Heart left ventricle (tissue), 13 donors: ENCODE measurements around the gene MLIP.

Experiments used
- POLR2A ChIP-seq, 2 donors: fragments of 450-650 bp; IDR thresholded peaks; one replicate each; pipeline ENCODE4 v1.6.1; 2017; ENCODE audit warnings: antibody characterized with exemption in 2 of 2, mild to moderate bottlenecking in 2 of 2, moderate library complexity in 2 of 2
- TF ChIP-seq, protein P1 (sequence below), 12 donors: fragments of 200-600 bp; sonication (generic) in 4 of 12; IDR thresholded peaks; one replicate each; pipeline versions ENCODE4 v1.5.0 to v1.8.0; 2018 to 2022; ENCODE audit warnings: antibody characterized with exemption in 12 of 12, mild to moderate bottlenecking in 5 of 12
- donor health status: ischemic (EF 13 %, LVEDD 7.1; RV severe dilation, severe dysfunction).
- donor health status: DM: no; HTN: yes; CAD: no.
- donor health status: DM: no; HTN: no; CAD: no.
- donor health status: ischemic (EF 25% LVEDD 6.9; RV normal size, moderate dysfunction).
- donor health status: ischemic (EF 25% LVEDD 5.7; RV mildly dilated, moderate dysfunction).
- donor health status: ischemic (EF 35%, LVEDD 5.7; RV mildly dilated, moderate dysfunction).
- donor health status: nonischemic (EF 11% LVEDD 7.7; RV severe dilation, severe dysfunction).
- donor health status: DM: yes; HTN: yes; CAD: no.
- donor health status: PGD.
- donor health status: ischemic (EF 29% LVEDD 5.4; RV normal size, mild dysfunction).
- donor health status: nonischemic (EF 23%, LVEDD 6.1; RV moderate dilation, normal function).

DNA sequence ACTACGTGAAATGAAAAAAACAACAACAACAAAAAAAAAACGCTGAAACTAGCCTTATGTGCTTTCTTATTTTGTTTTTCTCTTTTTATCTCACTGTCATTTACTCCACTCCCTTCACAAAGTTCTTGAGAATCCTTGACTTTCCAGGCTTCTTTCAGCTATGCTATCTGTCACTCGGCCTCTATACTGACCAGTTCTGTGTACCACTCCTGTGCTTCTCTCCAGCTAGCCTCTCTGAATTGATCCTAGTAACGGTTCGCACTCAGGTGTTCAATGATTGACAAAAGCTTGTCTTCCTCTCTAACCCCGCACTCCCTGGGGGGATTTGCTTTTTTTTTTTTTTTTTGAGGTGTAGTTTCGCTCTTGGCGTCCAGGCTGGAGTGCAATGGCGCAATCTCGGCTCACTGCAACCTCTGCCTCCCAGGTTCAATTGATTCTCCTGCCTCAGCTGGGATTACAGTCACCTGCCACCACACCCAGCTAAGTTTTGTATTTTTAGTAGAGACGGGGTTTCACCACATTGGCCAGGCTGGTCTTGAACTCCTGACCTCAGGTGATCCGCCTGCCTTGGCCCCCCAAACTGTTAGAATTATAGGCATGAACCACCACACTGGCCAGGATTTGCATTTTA is 31.8 kb downstream of the MLIP start:
- TF ChIP-seq, protein P1, sequence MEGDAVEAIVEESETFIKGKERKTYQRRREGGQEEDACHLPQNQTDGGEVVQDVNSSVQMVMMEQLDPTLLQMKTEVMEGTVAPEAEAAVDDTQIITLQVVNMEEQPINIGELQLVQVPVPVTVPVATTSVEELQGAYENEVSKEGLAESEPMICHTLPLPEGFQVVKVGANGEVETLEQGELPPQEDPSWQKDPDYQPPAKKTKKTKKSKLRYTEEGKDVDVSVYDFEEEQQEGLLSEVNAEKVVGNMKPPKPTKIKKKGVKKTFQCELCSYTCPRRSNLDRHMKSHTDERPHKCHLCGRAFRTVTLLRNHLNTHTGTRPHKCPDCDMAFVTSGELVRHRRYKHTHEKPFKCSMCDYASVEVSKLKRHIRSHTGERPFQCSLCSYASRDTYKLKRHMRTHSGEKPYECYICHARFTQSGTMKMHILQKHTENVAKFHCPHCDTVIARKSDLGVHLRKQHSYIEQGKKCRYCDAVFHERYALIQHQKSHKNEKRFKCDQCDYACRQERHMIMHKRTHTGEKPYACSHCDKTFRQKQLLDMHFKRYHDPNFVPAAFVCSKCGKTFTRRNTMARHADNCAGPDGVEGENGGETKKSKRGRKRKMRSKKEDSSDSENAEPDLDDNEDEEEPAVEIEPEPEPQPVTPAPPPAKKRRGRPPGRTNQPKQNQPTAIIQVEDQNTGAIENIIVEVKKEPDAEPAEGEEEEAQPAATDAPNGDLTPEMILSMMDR (IDR thresholded peaks at IDR 0.05), result no peak
- no peak for TF ChIP-seq POLR2A (IDR thresholded peaks at IDR 0.05)
